Measurements from ENCODE around the gene IL2RG. TPM values are rescaled to one million over a fixed set of nuclear protein-coding genes. Genes with fewer than 3 reads are reported as not detected.

IL2RG gene
- total RNA-seq, 2 donors from 2014 or later = not detected

- no peaks in the 10 kb centered on the region for H3K27me3 ChIP-seq (ENCODE audit: control insufficient read depth, insufficient read depth, low read length, poor library complexity, severe bottlenecking)
- no peak overlapping the region for H3K9ac ChIP-seq (ENCODE audit: extremely low read depth, low read length, poor library complexity, severe bottlenecking)
- H3K27ac ChIP-seq (ENCODE audit: low read depth, low read length) = no peak overlapping the region
- H3K36me3 Mint-ChIP-seq (ENCODE audit: low read depth) = no peaks in the 10 kb centered on the region
- H3K27ac Mint-ChIP-seq = no peak overlapping the region
- H3K4me1 ChIP-seq (ENCODE audit: control insufficient read depth, insufficient read depth, low read length) = no peaks in the 10 kb centered on the region
- WGBS, 2 experiments (ENCODE audit: insufficient coverage in 1 of 2, insufficient read length in 1 of 2) = 83 to 96% methylated on average over 3 to 4 of the region's 5 CpGs
- TF ChIP-seq CTCF (conservative IDR thresholded peaks at IDR 0.05) = no peak
- DNase-seq = no peak
- H3K4me1 Mint-ChIP-seq = no peaks in the 10 kb centered on the region
- peaks cover 55% of the 10 kb centered on the region for H3K27me3 Mint-ChIP-seq (ENCODE audit: insufficient read depth)
- H3K36me3 ChIP-seq (ENCODE audit: control insufficient read depth, insufficient read depth, low read length) = no peaks in the 10 kb centered on the region
- no peak overlapping the region for H3K4me3 Mint-ChIP-seq
- H3K9me3 Mint-ChIP-seq = peaks cover 68% of the 10 kb centered on the region
- no peaks in the 10 kb centered on the region for H3K9me3 ChIP-seq (ENCODE audit: control insufficient read depth, low read length)
- no peak overlapping the region for H3K4me3 ChIP-seq (ENCODE audit: low read length)
Measured at GRCh38 chrX:71111921-71112431, 599 bp upstream of the IL2RG start.

GRCh38 chrX:71109051-71109450 is 2.3 kb downstream of the IL2RG start:
- WGBS, 2 experiments (ENCODE audit: insufficient coverage in 1 of 2, insufficient read length in 1 of 2) = 100% methylated on average over 5 of the region's 6 CpGs; no CpG with 5 or more reads in 1 of the 2 experiments
- Histone ChIP-seq H3K9me3 (ENCODE audit: control insufficient read depth, low read length) (no peaks in the 10 kb centered on the region), H3K36me3 (ENCODE audit: control insufficient read depth, insufficient read depth, low read length) (no peaks in the 10 kb centered on the region), H3K4me3 (ENCODE audit: low read length) (no peak overlapping the region), H3K4me1 (ENCODE audit: control insufficient read depth, insufficient read depth, low read length) (no peaks in the 10 kb centered on the region), H3K27me3 (ENCODE audit: control insufficient read depth, insufficient read depth, low read length, poor library complexity, severe bottlenecking) (no peaks in the 10 kb centered on the region), H3K27ac (ENCODE audit: low read depth, low read length) (no peak overlapping the region), H3K9ac (ENCODE audit: extremely low read depth, low read length, poor library complexity, severe bottlenecking) (no peak overlapping the region)
- Mint-ChIP-seq H3K27ac (no peak overlapping the region), H3K4me1 (peaks cover 7% of the 10 kb centered on the region), H3K36me3 (ENCODE audit: low read depth) (no peaks in the 10 kb centered on the region), H3K9me3 (peaks cover 78% of the 10 kb centered on the region), H3K4me3 (no peak overlapping the region), H3K27me3 (ENCODE audit: insufficient read depth) (peaks cover 45% of the 10 kb centered on the region)
- no peak for TF ChIP-seq CTCF (conservative IDR thresholded peaks at IDR 0.05)
- no peak for DNase-seq

- Histone ChIP-seq H3K4me1 (ENCODE audit: control insufficient read depth, insufficient read depth, low read length) (peaks cover 4% of the 10 kb centered on the region), H3K27ac (ENCODE audit: low read depth, low read length) (no peak overlapping the region), H3K9ac (ENCODE audit: extremely low read depth, low read length, poor library complexity, severe bottlenecking) (no peak overlapping the region), H3K36me3 (ENCODE audit: control insufficient read depth, insufficient read depth, low read length) (no peaks in the 10 kb centered on the region), H3K4me3 (ENCODE audit: low read length) (no peak overlapping the region), H3K27me3 (ENCODE audit: control insufficient read depth, insufficient read depth, low read length, poor library complexity, severe bottlenecking) (no peaks in the 10 kb centered on the region), H3K9me3 (ENCODE audit: control insufficient read depth, low read length) (no peaks in the 10 kb centered on the region)
- peaks cover 76% of the 10 kb centered on the region for H3K9me3 Mint-ChIP-seq
- DNase-seq = no peak
- no peak for TF ChIP-seq CTCF (conservative IDR thresholded peaks at IDR 0.05)
- 65 to 78% methylated on average over 2 to 9 of the region's 9 CpGs for WGBS, 2 experiments (ENCODE audit: insufficient coverage in 1 of 2, insufficient read length in 1 of 2)
- no peak overlapping the region for H3K4me3 Mint-ChIP-seq
- no peaks in the 10 kb centered on the region for H3K36me3 Mint-ChIP-seq (ENCODE audit: low read depth)
- peaks cover 11% of the 10 kb centered on the region for H3K4me1 Mint-ChIP-seq
- H3K27ac Mint-ChIP-seq = no peak overlapping the region
- peaks cover 38% of the 10 kb centered on the region for H3K27me3 Mint-ChIP-seq (ENCODE audit: insufficient read depth)
Measured at GRCh38 chrX:71107762-71108360, 3.5 kb downstream of the IL2RG start.
